Occipital lobe (tissue), 2 donors: ENCODE data around the gene FYN. TPM values are rescaled to one million over a fixed set of nuclear protein-coding genes. Genes with fewer than 3 reads are reported as not detected.
"Not testable (repeated sequence)": the region's sequence is repeated elsewhere in the genome, so short reads cannot be mapped to it uniquely, and the experiment has no call there.

Source experiments
- DNase-seq: peaks from one replicate; lab custom pipeline; 2025; lab: John Stamatoyannopoulos, UW
- total RNA-seq: library from RNA; depleted of rRNA; stranded (reverse); fragments of >200 nt; gene quantifications from one replicate; pipeline ENCODE4 v1.2.3, GENCODE V29; 2014

The FYN gene
- total RNA-seq, 1 donor from 2014 or later = 246 TPM

DNA sequence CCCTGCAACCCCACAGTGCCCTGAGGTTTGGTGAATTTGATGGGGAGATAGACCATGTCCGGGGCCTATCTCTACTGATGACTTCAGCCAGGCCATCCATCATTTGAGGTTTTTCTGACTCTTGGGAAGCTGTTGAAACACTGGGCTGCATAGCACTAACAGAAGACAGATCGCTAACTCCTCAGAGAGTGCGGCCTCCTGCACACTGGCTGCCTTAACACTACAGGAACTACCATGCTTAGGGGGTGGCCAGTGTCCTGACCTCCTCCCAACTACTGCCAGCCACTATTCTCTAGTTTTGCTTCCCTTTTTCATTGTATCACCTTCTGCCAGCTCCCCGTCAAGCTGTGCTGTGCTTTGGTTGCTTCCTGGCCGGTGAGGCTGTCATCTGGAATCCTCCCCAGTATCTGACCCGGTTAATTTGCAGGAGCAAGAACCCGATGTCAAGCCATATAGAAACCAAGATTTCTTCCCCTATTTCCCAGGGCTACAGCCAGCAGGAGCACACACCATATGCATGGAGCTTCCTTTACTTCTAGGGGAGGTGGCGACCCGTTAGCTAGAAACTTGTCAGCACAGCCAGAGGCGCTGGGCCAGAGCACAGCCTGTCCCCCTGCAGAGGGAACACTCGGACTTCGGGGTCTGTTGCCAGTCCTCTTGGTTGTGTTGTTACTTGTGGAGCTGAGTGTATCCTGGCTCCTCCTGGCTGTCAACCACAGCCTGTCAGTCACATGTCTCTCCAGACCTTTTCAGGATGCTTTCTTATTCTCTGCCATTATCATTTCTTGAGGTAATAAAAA is 210.3 kb downstream of the FYN start:
- DNase-seq = no peak

DNA sequence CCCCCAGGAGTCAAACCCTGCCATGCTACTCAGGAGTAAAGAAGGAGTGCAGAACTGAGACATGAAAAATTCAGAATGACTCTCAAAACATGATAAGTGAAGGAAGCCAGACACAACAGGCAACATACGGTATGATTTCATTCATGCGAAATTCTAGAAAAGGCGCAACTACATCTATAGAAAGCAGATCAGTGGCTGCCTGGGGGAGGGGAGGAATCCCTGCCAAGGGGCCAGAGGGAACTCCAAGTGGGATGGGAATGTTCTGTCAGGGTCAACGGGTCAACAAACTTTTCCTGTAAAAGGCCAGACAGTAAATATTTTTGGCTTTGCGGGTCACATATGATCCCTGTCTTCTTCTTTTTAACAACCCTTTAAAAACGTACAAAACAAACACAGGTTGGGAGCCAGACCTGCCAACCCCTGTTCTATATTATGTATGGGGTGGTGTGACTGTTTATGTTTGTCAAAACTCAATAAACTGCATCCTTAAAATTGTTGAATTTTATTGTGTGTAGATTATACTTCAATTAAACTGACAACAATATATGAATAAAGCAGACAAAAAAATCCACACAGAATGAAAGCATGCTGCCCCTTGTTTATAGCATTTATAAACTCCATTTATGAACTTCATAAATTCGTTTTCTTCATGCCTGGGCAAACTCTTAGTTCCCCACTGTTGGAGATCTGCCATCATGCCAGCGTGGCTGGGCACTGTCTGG is 211.0 kb downstream of the FYN start:
- DNase-seq = no peak

DNA sequence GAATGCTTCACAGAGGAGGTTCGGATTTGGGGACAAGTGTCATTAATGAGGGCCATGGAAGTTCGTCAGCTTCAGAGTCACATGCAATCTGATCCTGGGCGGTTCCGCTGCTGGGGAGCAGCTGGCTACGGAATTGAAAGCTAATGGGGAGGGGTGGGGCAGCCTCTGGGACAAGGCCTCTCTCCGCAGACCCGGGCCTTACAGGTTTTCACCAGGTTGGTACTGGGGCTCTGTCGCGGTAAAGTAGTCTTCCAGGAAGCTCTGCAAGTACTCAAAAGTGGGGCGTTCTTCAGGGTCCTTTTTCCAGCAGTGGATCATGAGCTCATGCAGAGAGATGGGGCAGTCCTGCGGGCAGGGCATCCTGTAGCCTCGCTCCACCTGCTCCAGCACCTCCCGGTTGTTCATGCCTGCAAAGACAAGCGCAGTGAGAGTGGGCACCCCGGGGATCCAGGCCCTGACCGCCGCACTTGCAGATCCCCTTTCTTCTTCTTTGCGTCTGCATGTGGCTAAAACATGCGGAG is 211.7 kb downstream of the FYN start:
- DNase-seq = no peak

GRCh38 chr6:111660531-111660930 is 212.7 kb downstream of the FYN start:
- DNase-seq = no peak

- DNase-seq = no peak
These were observed 214.6 kb downstream of the FYN start for GRCh38 chr6:111658462-111659154.

DNA sequence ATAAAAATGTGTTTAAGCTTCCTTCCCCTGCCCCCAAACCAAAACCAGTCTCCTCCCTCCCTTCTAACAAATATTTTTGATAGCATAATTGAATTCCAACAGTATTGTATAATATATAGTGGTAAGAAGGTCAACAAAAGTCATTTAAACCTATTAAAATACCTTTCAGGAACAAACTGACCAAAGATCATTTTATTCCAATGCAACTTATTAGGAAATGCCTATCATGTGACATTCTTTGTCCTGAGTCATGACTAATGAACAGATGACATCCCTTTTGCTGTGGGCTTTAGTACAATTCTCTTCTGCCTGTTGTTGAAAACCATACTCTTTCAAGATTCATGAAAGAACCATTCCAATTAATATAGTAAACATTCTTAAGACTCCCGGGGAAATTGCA is 216.1 kb downstream of the FYN start:
- DNase-seq = no peak

DNA sequence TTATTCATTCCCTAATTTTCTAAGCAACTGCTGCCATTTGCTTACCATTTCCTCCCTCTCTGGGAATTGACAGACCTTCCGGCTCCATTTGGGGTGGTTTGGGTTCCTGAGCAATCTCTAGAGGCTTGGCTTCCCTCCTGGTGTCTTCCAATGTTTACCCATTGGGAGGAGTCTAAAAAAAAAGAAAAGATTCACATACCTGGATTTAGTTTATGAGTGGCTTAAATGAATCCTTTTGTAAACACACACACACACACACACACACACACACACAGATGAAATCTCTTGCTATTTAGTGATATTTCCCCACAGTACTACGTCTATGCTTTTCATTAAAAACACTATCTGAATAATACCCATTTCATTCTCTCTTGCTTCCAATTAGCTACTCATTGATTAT is 219.3 kb downstream of the FYN start:
- DNase-seq = no peak

DNA sequence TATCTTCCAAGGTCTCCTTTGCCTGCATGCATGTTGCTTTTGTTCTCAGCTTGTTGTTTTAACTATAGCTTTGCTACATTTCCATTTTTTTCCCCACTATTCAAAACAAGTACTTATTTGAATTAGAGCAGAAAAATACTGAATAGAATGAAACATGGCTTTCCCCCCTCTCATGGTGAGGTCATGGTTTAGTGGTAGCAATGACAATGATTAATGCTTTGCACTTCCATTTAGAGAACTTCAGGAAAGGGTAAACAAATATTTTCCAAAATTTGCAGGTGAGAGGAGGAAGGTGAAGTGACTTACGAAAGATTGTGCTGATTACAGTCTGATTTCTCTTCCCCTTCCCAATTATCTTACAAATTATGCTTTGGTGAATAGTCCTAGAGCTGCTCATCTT is 219.8 kb downstream of the FYN start:
- DNase-seq = no peak

DNA sequence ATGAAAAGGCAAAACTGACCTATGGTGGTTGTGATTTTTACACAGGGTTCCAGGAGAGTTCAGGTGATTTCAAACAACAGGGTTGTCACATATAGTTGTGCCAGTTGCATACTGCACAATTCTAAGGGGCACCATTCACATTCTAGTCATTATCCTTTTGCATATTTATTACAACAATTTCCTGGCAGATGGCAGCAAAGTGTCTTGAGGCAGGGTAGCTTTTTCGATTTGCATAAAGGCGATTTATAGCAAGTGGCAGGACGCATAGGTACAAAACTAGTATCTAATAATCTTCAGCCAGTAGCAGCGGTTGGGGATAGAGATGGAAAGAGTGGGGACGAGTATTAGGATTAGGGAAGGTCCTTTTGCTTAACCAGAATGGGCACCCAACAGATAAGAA is 221.1 kb downstream of the FYN start:
- no peak for DNase-seq

DNA sequence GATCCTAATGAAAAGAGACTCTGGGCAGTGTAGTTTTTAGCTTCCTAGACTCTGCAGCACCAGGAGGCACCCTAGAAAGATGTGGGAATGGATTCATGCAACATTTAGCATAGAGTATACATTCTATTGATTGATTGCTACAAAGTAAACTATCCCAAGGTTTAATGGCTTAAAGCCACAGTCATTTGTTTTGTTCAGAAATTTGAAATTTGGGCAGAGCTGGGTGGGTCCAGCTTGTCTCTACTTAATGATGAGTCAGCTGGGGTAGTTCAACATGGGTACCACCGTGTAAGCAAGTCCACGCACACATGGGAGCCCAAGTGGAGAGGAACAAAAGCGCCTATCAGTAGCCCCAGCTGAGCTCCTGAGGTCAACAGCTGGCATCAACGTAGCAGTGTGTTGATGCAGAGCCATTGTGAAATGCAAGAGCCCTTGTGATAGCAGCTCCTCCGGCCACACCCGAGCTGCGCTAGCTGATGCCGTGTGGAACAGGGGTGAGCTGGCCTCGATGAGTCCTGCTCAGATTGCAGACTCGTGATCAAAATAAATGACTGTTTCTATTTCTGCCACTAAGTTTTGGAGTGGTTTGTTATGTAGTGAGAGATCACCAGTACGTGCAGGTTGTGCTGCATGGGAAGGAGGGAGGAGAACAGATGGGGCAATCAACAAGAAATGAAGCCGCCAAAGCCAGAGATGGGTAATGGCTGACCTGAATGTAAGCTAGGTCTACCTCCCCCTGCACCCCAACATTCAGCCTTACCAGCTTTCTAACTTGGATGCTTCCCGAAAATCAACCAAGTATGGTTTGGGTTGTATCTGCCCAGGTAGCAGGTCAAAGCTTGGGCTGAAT is 221.8 kb downstream of the FYN start:
- DNase-seq = no peak

- DNase-seq = no peak
These were observed 223.2 kb downstream of the FYN start for GRCh38 chr6:111650049-111650448.

- no peak for DNase-seq
These were observed 225.2 kb downstream of the FYN start for GRCh38 chr6:111648100-111648499.

- DNase-seq = no peak
These were observed 226.3 kb downstream of the FYN start for GRCh38 chr6:111646942-111647341.

GRCh38 chr6:111646034-111646433 is 227.2 kb downstream of the FYN start:
- no peak for DNase-seq

DNA sequence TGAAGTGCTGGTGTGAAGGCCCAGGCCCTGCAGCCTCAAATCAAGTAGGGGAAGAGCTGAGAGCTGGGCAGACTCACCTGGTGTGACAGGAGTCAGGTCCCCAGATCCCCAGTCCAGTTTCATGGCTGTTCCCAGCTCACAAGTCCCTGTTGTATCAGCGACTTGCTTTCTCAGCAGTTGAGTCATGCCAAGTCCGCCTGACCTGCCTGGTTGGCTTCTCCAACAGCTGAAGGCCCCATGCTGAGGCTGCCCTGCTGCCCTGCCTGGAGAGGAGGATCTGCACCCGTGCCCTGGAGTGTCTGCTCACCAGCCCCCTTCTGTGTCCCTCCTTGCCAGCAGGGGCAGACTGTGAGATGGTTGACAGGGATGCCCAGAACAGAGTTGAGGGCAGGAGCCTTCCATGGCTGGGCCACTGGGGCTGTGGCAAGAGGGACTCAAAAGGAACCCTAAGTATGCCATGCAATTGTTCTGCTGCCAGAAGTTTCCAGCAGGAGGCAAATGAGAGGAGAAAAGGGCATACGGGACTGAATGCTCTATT is 228.3 kb downstream of the FYN start:
- no peak for DNase-seq

DNA sequence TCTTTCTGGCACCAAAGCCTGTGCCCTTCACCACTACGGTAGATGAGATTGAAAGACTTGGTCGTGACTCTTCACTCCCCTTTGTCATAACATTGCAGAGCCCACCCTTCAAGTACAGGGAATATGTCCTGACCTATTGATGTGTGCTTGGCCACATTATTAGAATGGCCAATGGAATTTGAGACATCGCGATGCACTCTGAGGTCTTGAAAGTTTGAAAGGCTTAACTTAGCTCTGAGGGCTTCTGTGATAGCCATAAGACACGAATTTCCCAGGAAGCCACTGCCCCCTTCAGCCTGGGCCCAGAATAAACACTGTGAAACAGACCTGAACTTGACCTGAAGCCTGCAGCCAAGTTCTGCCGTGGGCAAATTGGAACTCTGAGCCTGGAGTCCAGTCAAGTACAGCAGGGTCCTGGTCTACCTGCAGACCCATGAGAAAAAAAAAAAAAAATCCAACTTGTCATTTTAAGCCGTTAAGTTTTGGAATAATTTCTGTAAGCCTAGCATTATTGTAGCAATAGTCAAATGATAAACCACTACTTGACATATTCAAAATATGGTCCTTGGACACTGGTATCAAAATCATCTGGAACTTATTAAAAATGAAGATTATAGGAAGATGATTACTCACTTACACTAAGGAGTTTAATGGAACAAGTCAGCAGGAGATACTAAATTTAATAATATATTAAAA is 230.6 kb downstream of the FYN start:
- DNase-seq = no peak

DNA sequence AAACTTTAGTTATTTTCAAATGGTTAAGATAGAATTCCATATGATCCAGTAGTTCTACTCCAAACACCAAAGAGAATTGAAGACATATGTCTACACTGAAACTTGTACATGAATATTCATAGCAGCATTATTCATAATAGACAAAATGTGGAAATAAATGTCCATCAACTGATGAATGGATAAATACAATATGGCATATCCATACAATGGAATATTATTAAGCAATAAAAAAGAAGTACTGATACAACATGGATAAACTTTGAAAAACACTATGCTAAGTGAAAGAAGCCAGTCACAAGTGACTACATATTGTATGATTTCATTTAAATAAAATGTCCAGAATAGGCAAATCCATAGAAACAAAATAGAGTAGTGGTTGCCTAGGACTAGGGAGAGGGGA is 234.0 kb downstream of the FYN start:
- no peak for DNase-seq

- DNase-seq = not testable (repeated sequence)
These were observed 238.3 kb downstream of the FYN start for GRCh38 chr6:111634981-111635380.

DNA sequence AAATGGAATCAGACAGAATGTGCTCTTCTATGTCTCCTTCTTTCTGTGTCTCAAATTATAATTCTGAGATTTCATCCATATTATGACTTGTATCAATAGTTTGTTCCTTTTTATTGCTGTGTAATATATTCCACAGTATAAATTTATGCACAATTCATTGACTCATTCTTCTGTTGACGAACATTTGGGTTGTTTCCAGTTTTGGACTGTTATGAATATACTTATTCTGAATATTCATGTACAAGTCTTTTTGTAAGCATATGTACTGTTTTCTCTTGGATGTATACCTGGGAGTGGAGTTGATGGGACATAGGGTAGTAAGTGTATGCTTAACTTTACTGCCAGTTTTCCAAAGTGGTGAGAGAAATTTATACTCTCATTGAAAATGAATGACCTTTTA is 239.4 kb downstream of the FYN start:
- DNase-seq = no peak

DNA sequence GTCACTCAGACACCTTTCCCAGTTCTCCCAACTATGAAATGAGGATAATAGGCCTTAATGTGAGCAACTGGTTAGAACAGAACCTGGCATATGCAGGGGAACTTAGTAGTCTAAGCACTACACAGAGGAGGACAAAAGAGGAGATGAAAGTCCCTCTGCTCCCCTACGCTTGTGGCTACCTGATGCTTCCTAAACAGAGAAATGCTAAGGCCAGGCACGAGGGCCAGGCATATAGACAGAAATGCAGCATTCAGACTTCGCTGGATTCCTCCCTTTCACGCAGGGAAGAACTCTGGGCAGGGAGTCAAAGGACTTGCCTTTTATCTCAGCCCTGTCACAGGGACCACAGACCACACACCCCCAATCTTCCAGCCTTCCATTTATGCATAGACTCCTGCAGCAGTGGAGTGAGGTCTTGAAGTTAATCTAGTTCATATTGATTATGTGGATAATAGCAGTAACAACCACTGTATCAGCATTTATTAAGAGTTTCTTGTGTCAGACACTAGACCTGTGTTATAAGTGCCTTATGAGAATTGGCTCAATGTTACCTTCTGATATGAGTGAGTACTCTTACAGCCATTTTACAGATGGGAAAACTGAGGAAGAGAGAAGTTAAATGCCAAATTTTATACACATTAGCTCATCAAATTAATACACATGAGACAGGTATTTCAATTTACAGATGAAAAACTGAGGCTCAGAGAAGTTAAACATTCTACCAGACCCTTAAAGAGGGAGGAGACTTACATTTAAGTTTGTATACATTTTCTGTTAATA is 240.6 kb downstream of the FYN start:
- no peak for DNase-seq
